GM12874 (cell line): Measurements from ENCODE around the gene PLCB1.

Experiments used
- CTCF ChIP-seq: IDR thresholded peaks from 2 replicates; pipeline ENCODE4 v1.5.1; 2011; ENCODE audit warnings: low read depth, mild to moderate bottlenecking, control low read depth, low read length, moderate library complexity; ENCODE audit not compliant: insufficient read depth

PLCB1 gene

GRCh38 chr20:8648466-8648865, 516.4 kb downstream of the PLCB1 start:
- TF ChIP-seq CTCF: no peak

- no peak for TF ChIP-seq CTCF
Measured at GRCh38 chr20:8652396-8652795, 520.3 kb downstream of the PLCB1 start.

GRCh38 chr20:8654486-8654885, 522.4 kb downstream of the PLCB1 start:
- no peak for TF ChIP-seq CTCF

- TF ChIP-seq CTCF: no peak
Measured at GRCh38 chr20:8656335-8656734, 524.3 kb downstream of the PLCB1 start.

- no peak for TF ChIP-seq CTCF
Measured at GRCh38 chr20:8657664-8658063, 525.6 kb downstream of the PLCB1 start.

- TF ChIP-seq CTCF: no peak
Measured at GRCh38 chr20:8658103-8658502, 526.0 kb downstream of the PLCB1 start.

- TF ChIP-seq CTCF: no peak
Measured at GRCh38 chr20:8661229-8661952, 529.3 kb downstream of the PLCB1 start.
